ENCODE data around the gene RNF112.

GRCh38 chr17:19442731-19443130 is 31.7 kb downstream of the RNF112 start:
- no peak for TF ChIP-seq ZNF76 (tag by site-specific recombination; IDR thresholded peaks at IDR 0.05; ENCODE audit: borderline replicate concordance, low read depth)
- TF ChIP-seq TCF7L2 (IDR thresholded peaks at IDR 0.05; ENCODE audit: borderline replicate concordance, low read depth, low read length), result no peak
- TF ChIP-seq ZNF140 (tag by site-specific recombination; IDR thresholded peaks at IDR 0.05), result no peak
- no peak for TF ChIP-seq CTCF (tag by site-specific recombination; IDR thresholded peaks at IDR 0.05)

All from HEK293 (cell line).